Esophagus squamous epithelium (tissue), 5 donors: ENCODE results near the gene EDEM2. TPM values are rescaled to one million over a fixed set of nuclear protein-coding genes. Genes with fewer than 3 reads are reported as not detected.
"Not testable (repeated sequence)": the region's sequence is repeated elsewhere in the genome, so short reads cannot be mapped to it uniquely, and the experiment has no call there.

Experiments used
- DNase-seq: peaks from one replicate; lab custom pipeline; 2025; lab: John Stamatoyannopoulos, UW
- H3K27ac ChIP-seq, 4 donors: fragments of 200-600 bp; sonication (generic); one replicate each; pipeline ENCODE4 v1.5.1; 2016 to 2019; ENCODE audit warnings: mild to moderate bottlenecking in 1 of 4
- H3K27me3 ChIP-seq, 4 donors: fragments of 200-600 bp; sonication (generic); 1 replicate in 3 of 4; 2 replicates in 1 of 4; pipeline versions ENCODE4 v1.5.1 to v1.6.0; 2017 to 2021; ENCODE audit warnings: antibody characterized with exemption in 1 of 4
- H3K36me3 ChIP-seq, 3 donors: fragments of 200-600 bp; sonication (generic); one replicate each; pipeline ENCODE4 v1.5.1; 2016 to 2019
- H3K4me1 ChIP-seq, 3 donors: fragments of 200-600 bp; sonication (generic); one replicate each; pipeline ENCODE4 v1.5.1; 2017 to 2019
- H3K4me3 ChIP-seq, 4 donors: fragments of 200-600 bp; sonication (generic); 1 replicate in 3 of 4; 2 replicates in 1 of 4; pipeline ENCODE4 v1.5.1; 2016 to 2019; ENCODE audit warnings: mild to moderate bottlenecking in 2 of 4, moderate library complexity in 1 of 4
- H3K9me3 ChIP-seq, 3 donors: fragments of 200-600 bp; sonication (generic); one replicate each; pipeline ENCODE4 v1.5.1; 2016 to 2019
- POLR2A ChIP-seq, 4 donors: fragments of 450-650 bp; IDR thresholded peaks; one replicate each; pipeline ENCODE4 v1.6.1; 2017; ENCODE audit warnings: antibody characterized with exemption in 4 of 4, mild to moderate bottlenecking in 4 of 4, moderate library complexity in 3 of 4
- WGBS, 2 donors: methylation state at CpG; one replicate each; pipeline ENCODE4 v1.1.5; 2018; 5-methylcytosine and 5-hydroxymethylcytosine counted together
- intact Hi-C: fragments of 100-400 bp; cut with DNase I; formaldehyde crosslinking; loops from one replicate; pipeline ENCODE4 v1.15.0; 2022
- total RNA-seq, 4 donors: library from RNA; depleted of rRNA; stranded (reverse); fragments of >200 nt; gene quantifications; one replicate each; pipeline ENCODE4 v1.1.0, GENCODE V29; 2016
- TF ChIP-seq, protein P1 (sequence below), 6 experiments: fragments of 450-650 bp in 4 of 6; fragments of 200-600 bp in 2 of 6; sonication (generic) in 2 of 6; IDR thresholded peaks; one replicate each; pipeline ENCODE4 v1.5.1; 2016 to 2019; ENCODE audit warnings: antibody characterized with exemption in 6 of 6, mild to moderate bottlenecking in 4 of 6, moderate library complexity in 4 of 6
- donor health status: DM: yes; HTN: yes; CAD: no.

EDEM2 gene
- total RNA-seq, 4 donors from 2014 or later: 12.5 to 17.5 (median 14.6) TPM

DNA sequence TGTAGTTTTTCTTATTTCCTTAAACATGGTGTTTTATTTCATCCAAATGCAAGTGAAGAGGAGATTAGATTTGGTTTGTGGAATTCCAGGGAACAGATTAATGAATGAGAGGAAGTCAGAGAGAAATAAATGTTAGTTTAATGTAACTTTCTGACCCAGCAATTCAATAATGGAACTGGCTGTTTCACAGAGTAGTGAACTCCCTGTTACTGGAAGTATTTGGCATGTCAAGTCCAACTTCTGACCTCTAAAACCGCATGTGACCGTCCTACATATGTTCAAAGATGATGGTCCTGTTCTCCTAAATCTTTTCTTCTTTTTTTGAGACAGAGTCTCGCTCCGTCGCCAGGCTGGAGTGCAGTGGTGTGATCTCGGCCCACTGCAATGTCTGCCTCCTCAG is 43.4 kb upstream of the EDEM2 start:
- no peak for TF ChIP-seq POLR2A (IDR thresholded peaks at IDR 0.05)
- TF ChIP-seq, protein P1, sequence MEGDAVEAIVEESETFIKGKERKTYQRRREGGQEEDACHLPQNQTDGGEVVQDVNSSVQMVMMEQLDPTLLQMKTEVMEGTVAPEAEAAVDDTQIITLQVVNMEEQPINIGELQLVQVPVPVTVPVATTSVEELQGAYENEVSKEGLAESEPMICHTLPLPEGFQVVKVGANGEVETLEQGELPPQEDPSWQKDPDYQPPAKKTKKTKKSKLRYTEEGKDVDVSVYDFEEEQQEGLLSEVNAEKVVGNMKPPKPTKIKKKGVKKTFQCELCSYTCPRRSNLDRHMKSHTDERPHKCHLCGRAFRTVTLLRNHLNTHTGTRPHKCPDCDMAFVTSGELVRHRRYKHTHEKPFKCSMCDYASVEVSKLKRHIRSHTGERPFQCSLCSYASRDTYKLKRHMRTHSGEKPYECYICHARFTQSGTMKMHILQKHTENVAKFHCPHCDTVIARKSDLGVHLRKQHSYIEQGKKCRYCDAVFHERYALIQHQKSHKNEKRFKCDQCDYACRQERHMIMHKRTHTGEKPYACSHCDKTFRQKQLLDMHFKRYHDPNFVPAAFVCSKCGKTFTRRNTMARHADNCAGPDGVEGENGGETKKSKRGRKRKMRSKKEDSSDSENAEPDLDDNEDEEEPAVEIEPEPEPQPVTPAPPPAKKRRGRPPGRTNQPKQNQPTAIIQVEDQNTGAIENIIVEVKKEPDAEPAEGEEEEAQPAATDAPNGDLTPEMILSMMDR (IDR thresholded peaks at IDR 0.05): no peak
- no peak overlapping the region for H3K4me3 ChIP-seq
- no peak for DNase-seq
- no peak overlapping the region for H3K27ac ChIP-seq
- intact Hi-C loops: no loop called here
- peaks cover 0 to 14% (median 0%) of the 10 kb centered on the region in 3 donors for H3K4me1 ChIP-seq
- no peaks in the 10 kb centered on the region for H3K36me3 ChIP-seq
- H3K9me3 ChIP-seq: no peaks in the 10 kb centered on the region
- H3K27me3 ChIP-seq: no peaks in the 10 kb centered on the region
- WGBS, 2 donors: 87 to 90% methylated on average over 6 of the region's 6 CpGs

DNA sequence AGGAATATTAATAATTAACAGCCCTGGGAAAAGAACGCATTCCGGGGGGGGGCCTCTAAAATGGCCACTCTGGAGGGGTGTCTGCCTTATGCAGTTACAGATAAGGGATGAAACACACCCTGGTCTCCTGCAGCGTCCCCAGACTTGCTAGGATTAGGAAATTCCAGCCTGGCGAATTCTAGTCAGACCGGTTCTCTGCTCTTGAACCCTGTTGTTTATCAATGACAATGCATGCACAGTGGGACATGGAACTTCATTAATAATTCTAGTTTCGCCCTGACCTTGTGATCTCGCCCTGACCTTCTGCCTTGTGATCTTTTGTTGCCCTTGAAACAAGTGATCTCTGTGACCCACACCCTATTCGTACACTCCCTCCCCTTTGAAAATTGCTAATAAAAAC is 42.1 kb upstream of the EDEM2 start:
- intact Hi-C loops, H3K4me3 ChIP-seq, H3K9me3 ChIP-seq, DNase-seq, H3K27me3 ChIP-seq, H3K36me3 ChIP-seq, H3K27ac ChIP-seq: not testable (repeated sequence)
- WGBS, 2 donors: 71 to 85% methylated on average over 4 to 8 of the region's 8 CpGs
- H3K4me1 ChIP-seq: peaks cover 0 to 14% (median 0%) of the 10 kb centered on the region in 3 donors

DNA sequence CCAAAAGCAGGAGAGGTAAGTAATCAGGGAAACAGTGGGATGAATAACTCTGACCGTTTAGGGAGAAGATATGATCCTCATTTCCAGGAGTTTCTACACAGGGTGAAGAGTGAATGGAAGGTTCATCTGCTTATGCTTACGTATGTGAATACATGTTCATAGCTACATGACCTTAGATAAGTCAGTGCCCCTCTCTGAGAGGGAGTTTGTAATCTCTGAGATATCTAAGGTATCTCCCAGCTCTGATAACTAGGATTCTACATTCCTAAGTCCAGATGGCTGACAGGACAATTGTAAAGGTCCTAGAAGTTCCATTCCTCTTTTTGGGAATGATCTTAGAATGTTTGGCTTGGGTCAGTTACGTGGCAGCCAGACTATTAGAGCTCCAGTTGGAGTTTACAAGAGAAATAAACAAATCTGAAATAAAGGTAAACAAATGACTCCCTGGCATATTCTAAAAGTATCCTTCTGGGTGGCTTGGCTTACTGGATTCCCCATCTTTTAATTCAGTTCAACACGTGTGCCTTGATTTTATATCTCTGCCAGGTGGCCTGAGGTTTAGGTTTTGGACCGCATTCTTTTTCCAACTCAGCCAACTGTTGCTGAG is 40.6 kb upstream of the EDEM2 start:
- TF ChIP-seq, protein P1 (IDR thresholded peaks at IDR 0.05): no peak
- no peak for TF ChIP-seq POLR2A (IDR thresholded peaks at IDR 0.05)
- Histone ChIP-seq H3K9me3 (no peaks in the 10 kb centered on the region), H3K4me3 (no peak overlapping the region), H3K36me3 (no peaks in the 10 kb centered on the region), H3K27ac (no peak overlapping the region), H3K4me1 (peaks cover 0 to 14% (median 0%) of the 10 kb centered on the region in 3 donors), H3K27me3 (no peaks in the 10 kb centered on the region)
- no peak for DNase-seq
- 65 to 73% methylated on average over 5 of the region's 5 CpGs for WGBS, 2 donors
- intact Hi-C loops: no loop called here

DNA sequence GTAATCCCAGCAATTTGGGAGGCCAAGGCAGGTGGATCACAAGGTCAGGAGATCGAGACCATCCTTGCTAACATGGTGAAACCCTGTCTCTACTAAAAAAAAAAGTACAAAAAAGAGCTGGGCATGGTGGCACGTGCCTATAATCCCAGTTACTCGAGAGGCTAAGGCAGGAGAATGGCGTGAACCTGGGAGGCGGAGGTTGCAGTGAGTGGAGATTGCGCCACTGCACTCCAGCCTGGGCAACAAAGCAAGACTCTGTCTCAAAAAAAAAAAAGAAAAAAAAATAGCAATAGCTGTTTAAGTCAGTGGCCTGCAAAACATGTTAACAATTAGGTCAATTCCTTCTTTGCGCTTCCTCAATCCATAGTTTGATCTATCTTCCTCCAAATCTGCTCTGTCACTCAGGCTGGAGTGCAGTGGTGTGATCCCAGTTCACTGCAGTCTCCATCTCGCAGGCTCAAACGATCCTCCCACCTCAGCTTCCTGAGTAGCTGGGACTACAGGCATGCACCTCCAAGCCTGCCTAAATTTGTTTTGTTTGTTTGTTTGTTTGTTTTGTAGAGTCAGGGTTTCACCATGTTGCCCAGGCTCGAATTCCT is 39.7 kb upstream of the EDEM2 start:
- H3K4me3 ChIP-seq, H3K9me3 ChIP-seq, H3K4me1 ChIP-seq, H3K27ac ChIP-seq, intact Hi-C loops, DNase-seq, H3K27me3 ChIP-seq, H3K36me3 ChIP-seq: not testable (repeated sequence)
- 71 to 75% methylated on average over 9 to 10 of the region's 10 CpGs for WGBS, 2 donors

DNA sequence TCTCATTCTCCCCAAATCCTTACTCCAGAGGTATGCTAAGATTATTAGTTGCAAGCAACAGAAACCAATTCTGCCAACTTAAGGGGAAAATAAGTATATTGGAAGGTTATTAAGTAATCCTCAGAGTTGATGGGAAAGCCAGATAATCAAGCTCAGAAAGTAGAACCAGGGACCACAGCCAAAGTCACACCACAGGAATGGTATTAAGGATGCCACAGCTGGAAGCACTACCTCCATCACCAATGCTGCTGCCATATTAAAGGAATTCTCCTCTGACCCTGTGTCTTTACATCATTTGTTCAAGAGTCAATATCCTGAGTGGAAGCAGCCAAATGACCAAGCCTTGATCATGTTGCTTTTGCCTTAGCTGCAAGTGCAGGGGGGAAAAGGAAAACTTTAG is 34.6 kb upstream of the EDEM2 start:
- intact Hi-C loops: no loop called here
- DNase-seq: no peak

DNA sequence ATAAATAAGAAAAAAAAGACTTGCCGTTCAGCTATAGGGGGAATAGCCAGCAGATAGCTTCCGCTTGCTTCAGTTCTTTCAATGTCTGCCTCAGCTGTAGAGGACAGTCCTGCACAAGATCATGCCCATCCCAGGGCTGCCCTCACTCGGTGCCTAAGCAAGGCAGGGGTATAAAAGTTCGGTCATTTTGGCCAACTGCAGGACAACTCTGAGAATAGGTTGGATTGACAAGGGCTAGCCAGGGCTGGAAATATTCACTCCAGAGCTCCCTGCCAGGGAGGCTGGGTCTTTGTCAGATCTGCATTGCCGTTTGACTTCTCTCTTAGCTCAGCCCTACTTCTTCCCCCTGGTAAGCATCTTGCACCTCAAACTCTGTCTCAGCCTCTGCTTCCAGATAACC is 33.1 kb upstream of the EDEM2 start:
- DNase-seq: no peak
- Histone ChIP-seq H3K4me1 (no peaks in the 10 kb centered on the region), H3K4me3 (no peak overlapping the region), H3K27ac (no peak overlapping the region), H3K27me3 (no peaks in the 10 kb centered on the region), H3K36me3 (peaks cover 0 to 12% (median 0%) of the 10 kb centered on the region in 3 donors), H3K9me3 (no peaks in the 10 kb centered on the region)
- 78 to 91% methylated on average over 4 to 5 of the region's 5 CpGs for whole genome bisulfite sequencing, 2 donors
- intact Hi-C loops: no loop called here
- TF ChIP-seq, protein P1 (IDR thresholded peaks at IDR 0.05): no peak
- TF ChIP-seq POLR2A (IDR thresholded peaks at IDR 0.05): no peak

More for the DNA sequence above, 34.6 kb upstream of the EDEM2 start:
- TF ChIP-seq POLR2A (IDR thresholded peaks at IDR 0.05): no peak
- TF ChIP-seq, protein P1 (IDR thresholded peaks at IDR 0.05): no peak
- H3K9me3 ChIP-seq: no peaks in the 10 kb centered on the region
- H3K27ac ChIP-seq: no peak overlapping the region
- H3K36me3 ChIP-seq: peaks cover 0 to 1% (median 0%) of the 10 kb centered on the region in 3 donors
- no peak overlapping the region for H3K4me3 ChIP-seq
- H3K27me3 ChIP-seq: no peaks in the 10 kb centered on the region
- no peaks in the 10 kb centered on the region for H3K4me1 ChIP-seq
